Activated CD4-positive, alpha-beta T cell treated with anti-CD3 and anti-CD28 coated beads, Interleukin-2, amount 50 U/mL, for 1 hour (primary cell): ENCODE data around the gene TLNRD1.

Source experiments
- DNase-seq: peaks from one replicate; pipeline ENCODE4 v3.0.0-alpha.2; 2020

Gene TLNRD1

GRCh38 chr15:80978685-80979329 lies 21.9 kb upstream of the TLNRD1 start:
- no peak for DNase-seq

GRCh38 chr15:80979538-80980200 lies 21.1 kb upstream of the TLNRD1 start:
- no peak for DNase-seq

GRCh38 chr15:80982205-80982604 lies 18.5 kb upstream of the TLNRD1 start:
- DNase-seq, result no peak

GRCh38 chr15:80982839-80983238 lies 17.9 kb upstream of the TLNRD1 start:
- DNase-seq, result no peak

- no peak for DNase-seq
Measured at GRCh38 chr15:80984856-80985255, 15.9 kb upstream of the TLNRD1 start.

GRCh38 chr15:80985981-80986380 lies 14.7 kb upstream of the TLNRD1 start:
- no peak for DNase-seq

- DNase-seq, result no peak
Measured at GRCh38 chr15:80986487-80986886, 14.2 kb upstream of the TLNRD1 start.

GRCh38 chr15:80988148-80988796 lies 12.5 kb upstream of the TLNRD1 start:
- no peak for DNase-seq

- DNase-seq, result no peak
Measured at GRCh38 chr15:80989081-80989517, 11.6 kb upstream of the TLNRD1 start.

- peak; percentile 97 for DNase-seq
Measured at GRCh38 chr15:80989518-80990478, 10.9 kb upstream of the TLNRD1 start, which contains the start of gene MESD. Gene MESD (minus strand): TSS chr15:80989819. CDS start chr15:80989791, 28 bp downstream.

- DNase-seq, result no peak
Measured at GRCh38 chr15:80990955-80991354, 9.8 kb upstream of the TLNRD1 start.

- DNase-seq, result no peak
Measured at GRCh38 chr15:80991421-80991820, 9.3 kb upstream of the TLNRD1 start.

GRCh38 chr15:80992006-80992405 lies 8.7 kb upstream of the TLNRD1 start:
- DNase-seq, result no peak

- no peak for DNase-seq
Measured at GRCh38 chr15:80992441-80992840, 8.3 kb upstream of the TLNRD1 start.

GRCh38 chr15:80996247-80996646 lies 4.5 kb upstream of the TLNRD1 start:
- DNase-seq, result no peak

- no peak for DNase-seq
Measured at GRCh38 chr15:80997692-80998091, 3.0 kb upstream of the TLNRD1 start.

- no peak for DNase-seq
Measured at GRCh38 chr15:80998251-80998650, 2.5 kb upstream of the TLNRD1 start.

- peak; percentile 33 for DNase-seq
Measured at GRCh38 chr15:80999623-81000036, 1.1 kb upstream of the TLNRD1 start.

- no peak for DNase-seq
Measured at GRCh38 chr15:81000144-81000623, 539 bp upstream of the TLNRD1 start.

- DNase-seq, result peak; percentile 47
Measured at GRCh38 chr15:81001152-81002008, 657 bp downstream of the TLNRD1 start.

- no peak for DNase-seq
Measured at GRCh38 chr15:81002009-81002330, 1.2 kb downstream of the TLNRD1 start.
